Peyer's patch (tissue), 4 donors: Measurements from ENCODE around the gene CCM2. TPM values are rescaled to one million over a fixed set of nuclear protein-coding genes. Genes with fewer than 3 reads are reported as not detected.

Experiments used
- DNase-seq, 3 donors: peaks; one replicate each; pipeline ENCODE4 v3.0.0-alpha.2; 2017 to 2019
- H3K27ac ChIP-seq, 4 donors: fragments of 200-600 bp; sonication (generic); one replicate each; pipeline ENCODE4 v1.5.1; 2016 to 2019
- H3K27me3 ChIP-seq, 2 donors: fragments of 200-600 bp; sonication (generic); one replicate each; pipeline ENCODE4 v1.5.1; 2019
- H3K36me3 ChIP-seq, 3 donors: fragments of 200-600 bp; sonication (generic); one replicate each; pipeline ENCODE4 v1.5.1; 2016 to 2019
- H3K4me1 ChIP-seq, 4 donors: fragments of 200-600 bp; sonication (generic); one replicate each; pipeline ENCODE4 v1.5.1; 2016 to 2019
- H3K4me3 ChIP-seq, 4 donors: fragments of 200-600 bp; sonication (generic); 1 replicate in 3 of 4; 2 replicates in 1 of 4; pipeline ENCODE4 v1.5.1; 2016 to 2019; ENCODE audit warnings: mild to moderate bottlenecking in 1 of 4
- H3K9me3 ChIP-seq, 4 donors: fragments of 200-600 bp; sonication (generic); one replicate each; pipeline ENCODE4 v1.5.1; 2016 to 2019; ENCODE audit warnings: mild to moderate bottlenecking in 1 of 4
- POLR2A ChIP-seq, 2 donors: fragments of 450-650 bp; IDR thresholded peaks; one replicate each; pipeline ENCODE4 v1.5.1; 2017; ENCODE audit warnings: antibody characterized with exemption in 2 of 2, mild to moderate bottlenecking in 2 of 2, moderate library complexity in 2 of 2
- total RNA-seq, 4 donors: library from RNA; depleted of rRNA; stranded (reverse); fragments of >200 nt; gene quantifications; one replicate each; pipeline ENCODE4 v1.1.0, GENCODE V29; 2016
- TF ChIP-seq, protein P1 (sequence below), 6 experiments: fragments of 450-650 bp in 4 of 6; fragments of 200-600 bp in 2 of 6; sonication (generic) in 1 of 6; IDR thresholded peaks; one replicate each; pipeline ENCODE4 v1.5.1; 2017 to 2019; ENCODE audit warnings: antibody characterized with exemption in 6 of 6, mild to moderate bottlenecking in 3 of 6, moderate library complexity in 1 of 6

Gene CCM2
- total RNA-seq, 4 donors from 2014 or later, result 23.3 to 49.5 (median 32.5) TPM

DNA sequence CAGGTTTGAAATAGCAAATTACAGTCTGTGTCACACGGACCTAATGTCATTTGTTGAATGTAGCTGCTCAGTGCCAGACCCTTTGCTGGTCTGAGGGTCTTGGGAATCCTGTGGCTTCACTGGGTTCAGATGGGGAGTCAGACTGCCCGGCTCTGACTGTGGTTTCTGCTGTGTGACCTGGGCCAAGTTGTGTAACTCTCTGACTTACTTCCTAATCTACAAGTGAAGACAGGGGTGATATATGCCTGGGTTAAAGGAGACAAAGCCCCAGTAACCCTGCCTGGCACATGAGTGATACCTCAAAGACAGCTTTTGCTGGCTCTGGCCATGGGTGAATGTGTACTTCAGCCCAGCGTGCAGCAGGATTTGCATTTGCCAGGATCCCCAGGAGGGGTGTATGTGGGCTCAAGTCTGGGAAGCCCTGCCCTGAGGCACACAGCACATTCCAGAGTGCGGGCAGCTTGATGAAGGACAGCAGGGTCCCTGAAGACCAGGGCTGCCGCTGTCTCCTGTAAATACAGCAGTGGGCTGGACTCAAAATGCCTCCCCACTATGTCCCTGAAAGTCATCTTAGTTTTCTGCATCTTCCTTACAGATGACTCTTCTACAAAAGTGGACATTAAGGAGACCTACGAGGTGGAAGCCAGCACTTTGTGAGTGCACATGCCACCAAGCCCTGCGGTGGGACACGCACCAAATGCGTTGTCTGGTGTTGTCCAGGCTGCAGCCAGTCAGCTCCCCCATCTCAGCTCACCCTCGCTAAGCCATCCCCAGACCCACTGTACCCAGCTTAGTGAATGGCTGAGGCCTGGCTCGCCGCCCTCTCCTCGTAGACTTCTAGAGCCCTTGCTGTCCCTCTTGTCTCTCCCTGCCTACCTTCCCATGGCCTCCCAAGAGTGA, 72.4 kb downstream of the CCM2 start:
- no peaks in the 10 kb centered on the region for H3K27me3 ChIP-seq
- no peaks in the 10 kb centered on the region for H3K4me1 ChIP-seq
- H3K9me3 ChIP-seq, result no peaks in the 10 kb centered on the region
- no peak overlapping the region for H3K27ac ChIP-seq
- H3K4me3 ChIP-seq, result no peak overlapping the region
- peak in 1 of 3 donors; percentile 39 for DNase-seq
- TF ChIP-seq POLR2A (IDR thresholded peaks at IDR 0.05), result no peak
- TF ChIP-seq, protein P1, sequence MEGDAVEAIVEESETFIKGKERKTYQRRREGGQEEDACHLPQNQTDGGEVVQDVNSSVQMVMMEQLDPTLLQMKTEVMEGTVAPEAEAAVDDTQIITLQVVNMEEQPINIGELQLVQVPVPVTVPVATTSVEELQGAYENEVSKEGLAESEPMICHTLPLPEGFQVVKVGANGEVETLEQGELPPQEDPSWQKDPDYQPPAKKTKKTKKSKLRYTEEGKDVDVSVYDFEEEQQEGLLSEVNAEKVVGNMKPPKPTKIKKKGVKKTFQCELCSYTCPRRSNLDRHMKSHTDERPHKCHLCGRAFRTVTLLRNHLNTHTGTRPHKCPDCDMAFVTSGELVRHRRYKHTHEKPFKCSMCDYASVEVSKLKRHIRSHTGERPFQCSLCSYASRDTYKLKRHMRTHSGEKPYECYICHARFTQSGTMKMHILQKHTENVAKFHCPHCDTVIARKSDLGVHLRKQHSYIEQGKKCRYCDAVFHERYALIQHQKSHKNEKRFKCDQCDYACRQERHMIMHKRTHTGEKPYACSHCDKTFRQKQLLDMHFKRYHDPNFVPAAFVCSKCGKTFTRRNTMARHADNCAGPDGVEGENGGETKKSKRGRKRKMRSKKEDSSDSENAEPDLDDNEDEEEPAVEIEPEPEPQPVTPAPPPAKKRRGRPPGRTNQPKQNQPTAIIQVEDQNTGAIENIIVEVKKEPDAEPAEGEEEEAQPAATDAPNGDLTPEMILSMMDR (IDR thresholded peaks at IDR 0.05), result no peak
- H3K36me3 ChIP-seq, result peaks cover 0 to 98% (median 0%) of the 10 kb centered on the region in 3 donors

DNA sequence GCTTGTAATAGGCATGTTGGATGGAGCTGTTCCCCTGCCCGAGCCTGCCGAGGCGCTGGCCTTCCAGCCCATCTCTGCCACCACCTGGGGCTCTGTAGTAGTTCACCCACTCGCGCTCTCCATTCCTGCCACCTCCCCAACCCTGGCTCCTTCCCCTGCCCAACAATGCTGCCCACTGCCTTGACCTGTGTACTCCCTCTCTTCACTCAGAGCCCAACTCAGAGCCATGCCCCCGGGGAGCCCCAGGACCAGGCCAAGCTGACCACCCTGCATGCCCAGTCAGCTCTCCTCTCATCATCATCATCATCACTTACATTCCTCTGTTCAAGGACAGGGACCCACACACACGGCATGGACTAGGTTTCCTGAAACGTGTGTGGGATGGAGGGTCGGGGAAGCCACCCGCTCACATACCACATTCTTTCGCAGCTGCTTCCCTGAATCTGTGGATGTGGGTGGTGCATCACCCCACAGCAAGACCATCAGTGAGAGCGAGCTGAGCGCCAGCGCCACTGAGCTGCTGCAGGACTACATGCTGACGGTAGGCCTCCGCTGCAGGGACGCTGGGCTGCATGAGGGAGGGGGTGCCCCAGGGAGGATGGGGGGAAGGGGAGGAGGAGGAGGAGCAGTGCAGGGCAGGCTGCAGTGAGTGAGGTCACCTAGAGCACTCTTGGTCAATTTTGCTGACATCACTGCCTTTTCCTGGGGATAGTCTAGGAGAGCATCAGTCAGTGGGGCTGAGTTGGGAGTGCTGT, 73.2 kb downstream of the CCM2 start:
- Histone ChIP-seq H3K4me1 (no peaks in the 10 kb centered on the region), H3K9me3 (no peaks in the 10 kb centered on the region), H3K27ac (no peak overlapping the region), H3K27me3 (no peaks in the 10 kb centered on the region), H3K36me3 (peaks cover 0 to 90% (median 0%) of the 10 kb centered on the region in 3 donors), H3K4me3 (no peak overlapping the region)
- peak in 1 of 3 donors; percentile 30 for DNase-seq
- TF ChIP-seq, protein P1 (IDR thresholded peaks at IDR 0.05), result no peak
- TF ChIP-seq POLR2A (IDR thresholded peaks at IDR 0.05), result no peak

DNA sequence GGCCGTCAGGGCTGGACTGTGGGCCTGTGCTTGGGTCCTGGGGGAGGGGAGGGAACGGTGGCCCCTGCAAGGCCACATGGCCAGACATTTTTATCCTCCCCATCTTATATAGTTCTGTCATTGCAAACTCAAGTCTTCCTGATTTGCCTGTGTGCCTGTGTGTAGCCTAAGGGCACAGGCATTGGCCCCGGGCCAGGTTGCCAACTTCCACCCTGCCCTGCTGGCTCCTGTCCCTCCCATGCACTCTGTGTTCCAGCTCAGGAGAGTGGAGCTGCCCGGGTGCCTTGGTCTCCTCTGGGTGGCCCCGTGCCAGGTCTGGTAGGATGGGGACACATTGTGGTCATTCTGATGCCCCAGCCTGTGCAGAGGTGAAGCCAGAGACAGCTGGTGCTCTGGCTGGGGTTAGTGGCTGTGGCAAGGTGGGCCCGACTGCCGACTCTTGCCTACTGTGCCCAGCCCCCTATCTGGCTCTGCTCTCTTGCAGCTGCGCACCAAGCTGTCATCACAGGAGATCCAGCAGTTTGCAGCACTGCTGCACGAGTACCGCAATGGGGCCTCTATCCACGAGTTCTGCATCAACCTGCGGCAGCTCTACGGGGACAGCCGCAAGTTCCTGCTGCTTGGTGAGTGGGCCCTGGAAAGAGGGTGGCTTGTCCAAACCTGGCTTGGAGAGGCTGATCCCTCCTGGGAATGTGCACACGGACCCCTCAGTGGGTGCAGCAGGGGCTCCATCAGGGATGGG, 74.0 kb downstream of the CCM2 start:
- peak in 1 of 3 donors; percentile 43 for DNase-seq
- H3K4me1 ChIP-seq, result no peaks in the 10 kb centered on the region
- H3K27ac ChIP-seq, result no peak overlapping the region
- TF ChIP-seq POLR2A (IDR thresholded peaks at IDR 0.05), result no peak
- TF ChIP-seq, protein P1 (IDR thresholded peaks at IDR 0.05), result no peak
- H3K36me3 ChIP-seq, result peaks cover 0 to 83% (median 0%) of the 10 kb centered on the region in 3 donors
- no peaks in the 10 kb centered on the region for H3K27me3 ChIP-seq
- H3K4me3 ChIP-seq, result no peak overlapping the region
- no peaks in the 10 kb centered on the region for H3K9me3 ChIP-seq

DNA sequence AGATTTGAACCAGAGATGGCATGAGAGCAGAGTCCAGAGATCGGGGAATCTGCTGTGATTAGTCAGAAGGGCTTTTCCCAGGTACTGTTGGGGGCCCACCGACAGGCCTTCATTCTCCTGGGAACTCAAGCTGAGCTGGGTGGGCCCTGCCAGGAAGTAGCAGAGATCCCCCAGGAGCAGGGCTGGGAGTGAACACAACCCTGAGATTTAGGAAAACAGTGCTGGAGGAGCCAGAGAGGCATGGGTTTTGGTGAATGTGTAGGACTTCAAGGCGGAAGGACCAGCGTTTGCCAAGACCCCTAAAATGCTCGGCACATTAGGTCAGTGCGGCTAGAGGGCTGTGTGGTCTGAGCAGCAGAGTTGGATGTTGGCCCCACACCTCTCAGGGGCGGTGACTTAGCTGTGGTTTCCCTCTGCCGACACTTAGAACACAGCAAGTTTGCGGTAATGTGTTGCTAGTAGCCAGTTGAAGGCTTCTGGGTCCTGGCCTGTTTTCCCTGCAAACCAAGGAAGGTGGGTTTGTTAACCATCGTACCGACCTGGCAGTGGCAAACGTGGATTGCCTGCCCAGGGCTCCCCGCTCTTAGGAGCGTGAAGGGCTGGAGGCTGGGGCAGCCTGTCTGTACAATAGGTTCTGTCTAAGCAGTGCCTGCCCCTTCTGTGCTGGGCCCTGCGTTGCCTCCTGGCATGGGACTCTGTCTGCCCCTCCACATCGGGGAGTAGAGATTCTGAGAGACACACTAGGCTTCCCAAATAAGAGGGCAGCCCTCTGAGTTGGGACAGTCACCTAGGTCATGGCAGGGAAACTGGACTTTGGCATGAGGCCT, 74.7 kb downstream of the CCM2 start:
- Histone ChIP-seq H3K9me3 (no peaks in the 10 kb centered on the region), H3K4me1 (no peaks in the 10 kb centered on the region), H3K36me3 (peaks cover 0 to 75% (median 0%) of the 10 kb centered on the region in 3 donors), H3K27me3 (no peaks in the 10 kb centered on the region), H3K27ac (no peak overlapping the region), H3K4me3 (no peak overlapping the region)
- peak in 1 of 3 donors; percentile 40 for DNase-seq
- TF ChIP-seq, protein P1 (IDR thresholded peaks at IDR 0.05), result no peak
- TF ChIP-seq POLR2A (IDR thresholded peaks at IDR 0.05), result no peak

DNA sequence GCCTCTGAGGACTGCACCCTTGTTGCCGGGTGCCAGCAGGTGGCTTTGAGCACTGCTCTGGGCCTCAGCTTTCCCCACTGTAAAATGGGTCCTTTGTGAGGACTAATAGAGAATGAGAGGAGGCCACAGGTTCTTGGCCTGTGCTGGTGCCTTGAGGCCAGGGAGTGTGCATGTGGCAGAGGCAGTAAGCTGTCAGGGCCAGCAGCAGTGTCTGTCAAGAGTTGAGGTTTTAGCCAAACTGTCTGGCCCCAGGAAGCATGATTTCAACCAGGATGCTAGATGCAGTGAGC, 75.3 kb downstream of the CCM2 start:
- no peak for DNase-seq
- no peak overlapping the region for H3K4me3 ChIP-seq
- no peaks in the 10 kb centered on the region for H3K4me1 ChIP-seq
- H3K27ac ChIP-seq, result no peak overlapping the region
- TF ChIP-seq POLR2A (IDR thresholded peaks at IDR 0.05), result no peak
- TF ChIP-seq, protein P1 (IDR thresholded peaks at IDR 0.05), result no peak
- H3K36me3 ChIP-seq, result peaks cover 0 to 69% (median 0%) of the 10 kb centered on the region in 3 donors
- no peaks in the 10 kb centered on the region for H3K27me3 ChIP-seq
- no peaks in the 10 kb centered on the region for H3K9me3 ChIP-seq
